Lung (tissue), 12 donors: ENCODE measurements around the gene HTRA1. TPM values are rescaled to one million over a fixed set of nuclear protein-coding genes. Genes with fewer than 3 reads are reported as not detected.

ENCODE experiments used
- ATAC-seq: fragments of 200-7000 bp; cut with Tn5 transposase; one replicate; pipeline ENCODE4 v1.9.1; 2020; ENCODE audit warnings: moderate number of reproducible peaks; ENCODE audit not compliant: insufficient read depth, low FRiP score
- DNase-seq, 3 donors: peaks; one replicate each; pipeline ENCODE4 v3.0.0-alpha.2; 2013 to 2017
- H3K27ac ChIP-seq, 2 donors: one replicate each; pipeline ENCODE4 v1.5.1; 2013; ENCODE audit warnings: mild to moderate bottlenecking in 2 of 2, moderate library complexity in 2 of 2, control low read depth in 1 of 2, inconsistent platforms in 1 of 2, low read depth in 1 of 2, low read length in 1 of 2
- H3K27me3 ChIP-seq, 3 donors: one replicate each; pipeline ENCODE4 v1.5.1; 2013; ENCODE audit warnings: low read length in 2 of 3; ENCODE audit not compliant: control insufficient read depth in 3 of 3, insufficient read depth in 3 of 3
- H3K36me3 ChIP-seq, 4 donors: one replicate each; pipeline ENCODE4 v1.5.1; 2013; ENCODE audit warnings: low read length in 4 of 4, mild to moderate bottlenecking in 1 of 4, moderate library complexity in 1 of 4; ENCODE audit not compliant: control insufficient read depth in 4 of 4, insufficient read depth in 4 of 4
- H3K4me1 ChIP-seq, 5 donors: one replicate each; pipeline ENCODE4 v1.5.1; 2013; ENCODE audit warnings: low read length in 5 of 5, mild to moderate bottlenecking in 2 of 5, moderate library complexity in 1 of 5; ENCODE audit not compliant: control insufficient read depth in 5 of 5, insufficient read depth in 5 of 5
- H3K4me3 ChIP-seq: one replicate; pipeline ENCODE4 v1.5.1; 2013; ENCODE audit warnings: mild to moderate bottlenecking, control low read depth, moderate library complexity
- H3K9ac ChIP-seq, 2 donors: one replicate each; pipeline ENCODE4 v1.5.1; 2013; ENCODE audit warnings: low read length in 2 of 2, control low read depth in 1 of 2; ENCODE audit not compliant: insufficient read depth in 1 of 2
- H3K9me3 ChIP-seq, 4 donors: one replicate each; pipeline ENCODE4 v1.5.1; 2013; ENCODE audit warnings: low read length in 3 of 4, mild to moderate bottlenecking in 1 of 4, moderate library complexity in 1 of 4; ENCODE audit not compliant: control insufficient read depth in 4 of 4, insufficient read depth in 3 of 4
- CTCF ChIP-seq: IDR thresholded peaks from 2 replicates; pipeline ENCODE4 v1.5.1; 2012; ENCODE audit warnings: mild to moderate bottlenecking; ENCODE audit errors: control extremely low read depth, extremely low read depth
- WGBS, 2 donors: extraction: QIAGEN DNeasy Blood & Tissue Kit; methylation state at CpG; one replicate each; pipeline ENCODE4 v1.1.7; 2013; 5-methylcytosine and 5-hydroxymethylcytosine counted together
- polyA plus RNA-seq, 2 donors: library from polyadenylated mRNA; stranded (reverse); fragments of 200-250 nt; gene quantifications; one replicate each; pipeline ENCODE4 v1.2.1, GENCODE V29; 2013
- total RNA-seq, 2 donors: library from RNA; depleted of rRNA in 1 of 2; stranded (reverse); fragments of >200 nt in 1 of 2; gene quantifications; one replicate each; pipeline ENCODE4 v1.2.1, GENCODE V29; 2014 to 2021
- donor health status: control.
- donor health status: control.
- donor health status: Bipolar disorder and iron deficiency.
- donor health status: healthy.
- donor health status: DM: yes; HTN: yes; CAD: no.

Gene HTRA1
- total and polyA plus RNA-seq, 4 donors: 30.4 to 59.8 (median 46.1) TPM

- 20 to 21% methylated on average over 6 of the region's 6 CpGs for WGBS, 2 donors
- ATAC-seq: peak; percentile 44
- H3K27me3 ChIP-seq: peaks cover 0 to 3% (median 0%) of the 10 kb centered on the region in 3 donors
- no peaks in the 10 kb centered on the region for H3K9me3 ChIP-seq
- no peak for TF ChIP-seq CTCF
- no peak overlapping the region for H3K27ac ChIP-seq
- no peak overlapping the region for H3K4me3 ChIP-seq
- H3K9ac ChIP-seq: no peak overlapping the region
- no peaks in the 10 kb centered on the region for H3K36me3 ChIP-seq
- peaks cover 0 to 5% (median 0%) of the 10 kb centered on the region in 5 donors for H3K4me1 ChIP-seq
- DNase-seq: no peak
Observed at GRCh38 chr10:122525788-122526187, 64.4 kb downstream of the HTRA1 start.

GRCh38 chr10:122526892-122527291 is 65.5 kb downstream of the HTRA1 start:
- no peak for DNase-seq
- H3K4me1 ChIP-seq: peaks cover 0 to 5% (median 0%) of the 10 kb centered on the region in 5 donors
- no peak for ATAC-seq
- no peak for TF ChIP-seq CTCF
- 71 to 76% methylated on average over 5 of the region's 5 CpGs for WGBS, 2 donors
- H3K4me3 ChIP-seq: no peak overlapping the region
- H3K36me3 ChIP-seq: no peaks in the 10 kb centered on the region
- H3K27ac ChIP-seq: no peak overlapping the region
- H3K9ac ChIP-seq: no peak overlapping the region
- H3K27me3 ChIP-seq: peaks cover 0 to 3% (median 0%) of the 10 kb centered on the region in 3 donors
- H3K9me3 ChIP-seq: no peaks in the 10 kb centered on the region

- no peak overlapping the region for H3K4me3 ChIP-seq
- no peaks in the 10 kb centered on the region for H3K9me3 ChIP-seq
- no peak overlapping the region for H3K9ac ChIP-seq
- no peaks in the 10 kb centered on the region for H3K27me3 ChIP-seq
- DNase-seq: peak in 1 of 3 donors; percentile 34
- H3K4me1 ChIP-seq: peaks cover 0 to 5% (median 0%) of the 10 kb centered on the region in 5 donors
- H3K27ac ChIP-seq: no peak overlapping the region
- 24 to 48% methylated on average over 11 of the region's 11 CpGs for WGBS, 2 donors
- peak; percentile 14 for ATAC-seq
- no peaks in the 10 kb centered on the region for H3K36me3 ChIP-seq
- TF ChIP-seq CTCF: no peak
Observed at GRCh38 chr10:122530177-122530576, 68.8 kb downstream of the HTRA1 start.

- no peak overlapping the region for H3K4me3 ChIP-seq
- ATAC-seq (no peak), DNase-seq (no peak)
- peaks cover 0 to 5% (median 0%) of the 10 kb centered on the region in 5 donors for H3K4me1 ChIP-seq
- H3K9ac ChIP-seq: no peak overlapping the region
- no peak overlapping the region for H3K27ac ChIP-seq
- H3K27me3 ChIP-seq: no peaks in the 10 kb centered on the region
- no peaks in the 10 kb centered on the region for H3K36me3 ChIP-seq
- WGBS, 2 donors: 92% methylated on average over 5 of the region's 5 CpGs
- TF ChIP-seq CTCF: no peak
- no peaks in the 10 kb centered on the region for H3K9me3 ChIP-seq
Observed at GRCh38 chr10:122531261-122531660, 69.9 kb downstream of the HTRA1 start.
